HepG2 (cell line): Measurements from ENCODE around the gene NEAT1. TPM values are rescaled to one million over a fixed set of nuclear protein-coding genes. Genes with fewer than 3 reads are reported as not detected.
A peak's percentile ranks its signal among the peaks of the same experiment; 100 is the strongest.

ENCODE experiments used
- CHCHD3 ChIP-seq: sonication (generic); formaldehyde crosslinking; IDR thresholded peaks from 2 replicates; pipeline ENCODE4 v1.8.0; 2022; ENCODE audit warnings: mild to moderate bottlenecking, missing genetic modification reagents, moderate library complexity
- GRHL1 ChIP-seq: sonication (generic); formaldehyde crosslinking; conservative IDR thresholded peaks from 2 replicates; pipeline ENCODE4 v1.8.0; 2022; ENCODE audit warnings: missing genetic modification reagents
- HMG20A ChIP-seq: IDR thresholded peaks from 2 replicates; pipeline ENCODE4 v1.6.1; 2016; ENCODE audit warnings: borderline replicate concordance
- KMT2A ChIP-seq: sonication (generic); formaldehyde crosslinking; IDR thresholded peaks from 2 replicates; pipeline ENCODE4 v1.4.0; 2020; ENCODE audit warnings: missing genetic modification reagents
- NFE2L1 ChIP-seq: sonication (generic); formaldehyde crosslinking; IDR thresholded peaks from 2 replicates; pipeline ENCODE4 v1.4.0; 2020; ENCODE audit warnings: missing genetic modification reagents, mild to moderate bottlenecking, borderline replicate concordance
- ZBTB10 ChIP-seq: sonication (generic); formaldehyde crosslinking; IDR thresholded peaks from 2 replicates; pipeline ENCODE4 v1.4.0; 2020; ENCODE audit warnings: missing genetic modification reagents, borderline replicate concordance
- ZNF512 ChIP-seq: sonication (generic); formaldehyde crosslinking; IDR thresholded peaks from 2 replicates; pipeline ENCODE4 v1.4.0; 2020; ENCODE audit warnings: mild to moderate bottlenecking, missing genetic modification reagents
- polyA plus RNA-seq, 8 experiments: library from polyadenylated mRNA; depleted of rRNA in 3 of 8; stranded (reverse) in 7 of 8; unstranded in 1 of 8; fragments of >200 nt; fragmentation: Illumina TruSeq in 4 of 8; extraction: Trizol in 4 of 8; gene quantifications; 2 replicates each; pipeline versions ENCODE4 v1.2.1 to v1.2.3, GENCODE V29; 2011 to 2016; ENCODE audit warnings: low read depth in 4 of 8, missing spikeins in 1 of 8, mixed read lengths in 1 of 8; ENCODE audit not compliant: insufficient read depth in 1 of 8
- total RNA-seq, 5 experiments: library from RNA; depleted of rRNA; stranded (reverse); fragments of >200 nt; fragmentation: Illumina TruSeq; extraction: Trizol; gene quantifications; 2 replicates each; pipeline ENCODE4 v1.2.3, GENCODE V29; 2016; ENCODE audit warnings: low read depth in 1 of 5

Gene NEAT1
- total and polyA plus RNA-seq, 2 of the 13 experiments (the other 11 are each of a cell fraction or from before 2014, with no cell fraction given): 20.5 to 41.2 TPM

GRCh38 chr11:65429724-65430405 is 7.3 kb downstream of the NEAT1 start (continued):
- TF ChIP-seq NFE2L1 (CRISPR knock-in tag) (no peak), ZNF512 (no peak), ZBTB10 (CRISPR knock-in tag) (no peak), CHCHD3 (CRISPR knock-in tag) (no peak), HMG20A (CRISPR knock-in tag) (no peak), GRHL1 (CRISPR knock-in tag) (no peak), KMT2A (CRISPR knock-in tag) (0 out of 2 replicates have a peak, but pooled peaks have one; percentile 32)
- TF ChIP-seq, all 625 proteins: peak for 45
